SU-DHL-6 (cell line): ENCODE results near the gene USP7.

Experiments used
- H2AFZ ChIP-seq: fragments of 200-600 bp; sonication (generic); 2 replicates; pipeline ENCODE4 v1.6.1; 2014; ENCODE audit warnings: low read depth, mild to moderate bottlenecking, moderate library complexity, mixed read lengths, antibody characterized with exemption, low read length; ENCODE audit not compliant: severe bottlenecking
- H3F3A ChIP-seq: fragments of 200-600 bp; shearing (Covaris generic); 2 replicates; pipeline ENCODE4 v1.6.0; 2016; ENCODE audit warnings: antibody characterized with exemption, mild to moderate bottlenecking; ENCODE audit not compliant: insufficient read depth
- H3K27ac ChIP-seq: fragments of 200-600 bp; sonication (generic); 2 replicates; pipeline ENCODE4 v1.5.1; 2016; ENCODE audit warnings: low read depth, mild to moderate bottlenecking, low read length, moderate library complexity, mixed read lengths
- H3K27me3 ChIP-seq: fragments of 200-600 bp; sonication (generic), shearing (Covaris generic); 2 replicates; pipeline ENCODE4 v1.6.0; 2014; ENCODE audit warnings: mild to moderate bottlenecking, low read length
- H3K36me3 ChIP-seq: fragments of 200-600 bp; sonication (generic); 2 replicates; pipeline ENCODE4 v1.6.1; 2014; ENCODE audit warnings: mild to moderate bottlenecking, low read length, mixed read lengths
- H3K4me2 ChIP-seq: fragments of 300-600, 200-600 bp; shearing (Covaris generic), sonication (generic); 2 replicates; pipeline ENCODE4 v1.6.0; 2014; ENCODE audit warnings: low read length, low read depth, mild to moderate bottlenecking; ENCODE audit not compliant: poor library complexity, severe bottlenecking
- H3K4me3 ChIP-seq: fragments of 200-600 bp; sonication (generic); 2 replicates; pipeline ENCODE4 v1.5.1; 2014; ENCODE audit warnings: antibody characterized with exemption, low read length, mild to moderate bottlenecking, mixed read lengths; ENCODE audit not compliant: insufficient read depth, poor library complexity, severe bottlenecking
- H3K79me2 ChIP-seq: fragments of 200-600 bp; sonication (generic); 2 replicates; pipeline ENCODE4 v1.6.1; 2014; ENCODE audit warnings: mild to moderate bottlenecking, low read length, moderate library complexity; ENCODE audit not compliant: insufficient read depth
- H3K9ac ChIP-seq: fragments of 200-600 bp; sonication (generic); 2 replicates; pipeline ENCODE4 v1.7.0; 2014; ENCODE audit warnings: mild to moderate bottlenecking, low read length
- H3K9me2 ChIP-seq: fragments of 200-600 bp; sonication (generic); replicated peaks from 2 replicates; pipeline ENCODE4 v1.6.1; 2014; ENCODE audit warnings: low read length; ENCODE audit not compliant: insufficient read depth
- H3K9me3 ChIP-seq: fragments of 200-600 bp; sonication (generic); 2 replicates; pipeline ENCODE4 v1.6.1; 2014; ENCODE audit warnings: low read length, mixed read lengths; ENCODE audit not compliant: insufficient read depth
- H4K20me1 ChIP-seq: fragments of 200-600 bp; sonication (generic); 2 replicates; pipeline ENCODE4 v1.6.1; 2014; ENCODE audit warnings: low read depth, mild to moderate bottlenecking, antibody characterized with exemption, low read length, moderate library complexity, mixed read lengths
- CTCF ChIP-seq: fragments of 200-600 bp; sonication (generic); IDR thresholded peaks from one replicate; pipeline ENCODE4 v1.5.1; 2017; ENCODE audit warnings: antibody characterized with exemption, mild to moderate bottlenecking, low read length, moderate library complexity; ENCODE audit not compliant: insufficient read depth, poor library complexity, severe bottlenecking
- EZH2phosphoT487 ChIP-seq: fragments of 200-600 bp; sonication (generic), shearing (Covaris generic); conservative IDR thresholded peaks from 2 replicates; pipeline ENCODE4 v1.6.1; 2018; ENCODE audit warnings: mild to moderate bottlenecking, antibody characterized with exemption, low read length, moderate library complexity, mixed read lengths

The USP7 gene

GRCh38 chr16:8868416-8869211, 95.1 kb downstream of the USP7 start, which contains the start of gene CARHSP1:
TSS of gene CARHSP1 (minus strand) at chr16:8869006. CDS start at chr16:8859328, 9,678 bp downstream.
- TF ChIP-seq EZH2phosphoT487 (no peak), CTCF (no peak)
- peaks cover 4% of the 10 kb centered on the region; the same call in 1 of the 2 replicates for H4K20me1 ChIP-seq
- H3K27me3 ChIP-seq = no peaks in the 10 kb centered on the region
- peak within 1 kb of the TSS; percentile 93 for H3K4me2 ChIP-seq
- peak within 1 kb of the TSS; percentile 76 for H2AFZ ChIP-seq
- H3K9me2 ChIP-seq = no peaks in the 10 kb centered on the region
- peaks cover 9% of the 10 kb centered on the region; the same call in 1 of the 2 replicates for H3F3A ChIP-seq
- peak within 1 kb of the TSS; percentile 84 for H3K27ac ChIP-seq
- peaks cover 45% of the 10 kb centered on the region for H3K79me2 ChIP-seq
- H3K36me3 ChIP-seq = no peaks in the 10 kb centered on the region
- peak within 1 kb of the TSS; percentile 82 for H3K4me3 ChIP-seq
- H3K9ac ChIP-seq = peak within 1 kb of the TSS; percentile 90
- no peaks in the 10 kb centered on the region for H3K9me3 ChIP-seq

- Histone ChIP-seq H3K4me2 (peak overlapping the region; percentile 78), H2AFZ (peak overlapping the region; percentile 68), H4K20me1 (peaks cover 4% of the 10 kb centered on the region; the same call in 1 of the 2 replicates), H3K9me2 (no peaks in the 10 kb centered on the region), H3K4me3 (peak overlapping the region; percentile 82), H3K9me3 (no peaks in the 10 kb centered on the region), H3K27me3 (no peaks in the 10 kb centered on the region), H3F3A (peaks cover 9% of the 10 kb centered on the region; the same call in 1 of the 2 replicates), H3K9ac (peak overlapping the region; percentile 90), H3K36me3 (no peaks in the 10 kb centered on the region), H3K79me2 (peaks cover 51% of the 10 kb centered on the region), H3K27ac (peak overlapping the region; percentile 84)
- TF ChIP-seq EZH2phosphoT487 (no peak), CTCF (no peak)
Observed at GRCh38 chr16:8867932-8868415, 95.7 kb downstream of the USP7 start.

- H3F3A ChIP-seq = peaks cover 9% of the 10 kb centered on the region; the same call in 1 of the 2 replicates
- H2AFZ ChIP-seq = no peak overlapping the region
- H3K79me2 ChIP-seq = peaks cover 57% of the 10 kb centered on the region
Observed at GRCh38 chr16:8867216-8867931, 96.3 kb downstream of the USP7 start.

More at GRCh38 chr16:8867216-8867931, 96.3 kb downstream of the USP7 start:
- no peaks in the 10 kb centered on the region for H3K9me3 ChIP-seq
- H3K36me3 ChIP-seq = no peaks in the 10 kb centered on the region
- H4K20me1 ChIP-seq = peaks cover 8% of the 10 kb centered on the region; the same call in 1 of the 2 replicates
- no peaks in the 10 kb centered on the region for H3K9me2 ChIP-seq
- TF ChIP-seq EZH2phosphoT487 (no peak), CTCF (no peak)
- H3K4me3 ChIP-seq = peak overlapping the region; percentile 82
- peak overlapping the region; percentile 78 for H3K4me2 ChIP-seq
- H3K9ac ChIP-seq = peak overlapping the region; percentile 90
- no peaks in the 10 kb centered on the region for H3K27me3 ChIP-seq
- H3K27ac ChIP-seq = peak overlapping the region; percentile 84
